Brain microvascular endothelial cell (primary cell): ENCODE data around the gene BTBD16.

Experiments used
- DNase-seq: peaks from one replicate; pipeline ENCODE4 v3.0.0-alpha.2; 2020
- H3K27ac ChIP-seq: fragments of 250-450 bp; sonication (Bioruptor Pico); 2 replicates; pipeline ENCODE4 v1.5.1; 2020; ENCODE audit warnings: mild to moderate bottlenecking, moderate library complexity
- H3K27me3 ChIP-seq: fragments of 250-450 bp; sonication (Bioruptor Pico); replicated peaks from 2 replicates; pipeline ENCODE4 v1.5.1; 2020; ENCODE audit warnings: mild to moderate bottlenecking
- H3K36me3 ChIP-seq: fragments of 250-450 bp; sonication (Bioruptor Pico); replicated peaks from 2 replicates; pipeline ENCODE4 v1.5.1; 2020; ENCODE audit warnings: mild to moderate bottlenecking
- H3K4me3 ChIP-seq: 2 replicates; pipeline ENCODE4 v1.5.1; 2011; ENCODE audit warnings: low read depth, mild to moderate bottlenecking, control low read depth, low read length, moderate library complexity
- CTCF ChIP-seq: IDR thresholded peaks from 2 replicates; pipeline ENCODE4 v1.5.1; 2011; ENCODE audit warnings: low read depth, mild to moderate bottlenecking, moderate library complexity, low read length, control low read depth, inconsistent platforms; ENCODE audit errors: missing control alignments
- in situ Hi-C: cut with HindIII; loops from 2 replicates; pipeline ENCODE4 v1.10.0; 2017; ENCODE audit warnings: low sequenced_read_pairs, low pct_ligation_motif_present

The BTBD16 gene

GRCh38 chr10:122261584-122261983 lies 9.5 kb upstream of the BTBD16 start:
- H3K27ac ChIP-seq: no peak overlapping the region
- H3K4me3 ChIP-seq: no peak overlapping the region
- no peak for TF ChIP-seq CTCF
- in situ Hi-C loops: no loop called here
- H3K27me3 ChIP-seq: no peaks in the 10 kb centered on the region
- H3K36me3 ChIP-seq: no peaks in the 10 kb centered on the region
- DNase-seq: no peak

GRCh38 chr10:122263971-122264370 lies 7.1 kb upstream of the BTBD16 start:
- H3K36me3 ChIP-seq: no peaks in the 10 kb centered on the region
- peak; percentile 89 for DNase-seq
- H3K27me3 ChIP-seq: no peaks in the 10 kb centered on the region
- no peak overlapping the region for H3K4me3 ChIP-seq
- TF ChIP-seq CTCF: no peak
- in situ Hi-C loops: no loop called here
- peak overlapping the region; percentile 53 for H3K27ac ChIP-seq

GRCh38 chr10:122264436-122264835 lies 6.7 kb upstream of the BTBD16 start:
- Histone ChIP-seq H3K27me3 (no peaks in the 10 kb centered on the region), H3K4me3 (no peak overlapping the region), H3K36me3 (no peaks in the 10 kb centered on the region), H3K27ac (peak overlapping the region; percentile 53)
- no peak for DNase-seq
- no peak for TF ChIP-seq CTCF
- in situ Hi-C loops: no loop called here

GRCh38 chr10:122264931-122265330 lies 6.2 kb upstream of the BTBD16 start:
- no peak for DNase-seq
- Histone ChIP-seq H3K4me3 (no peak overlapping the region), H3K27me3 (no peaks in the 10 kb centered on the region), H3K36me3 (peaks cover 2% of the 10 kb centered on the region), H3K27ac (no peak overlapping the region)
- in situ Hi-C loops: no loop called here
- TF ChIP-seq CTCF: no peak

GRCh38 chr10:122265896-122266295 lies 5.2 kb upstream of the BTBD16 start:
- Histone ChIP-seq H3K27me3 (no peaks in the 10 kb centered on the region), H3K27ac (no peak overlapping the region), H3K36me3 (peaks cover 2% of the 10 kb centered on the region), H3K4me3 (no peak overlapping the region)
- DNase-seq: no peak
- in situ Hi-C loops: no loop called here
- no peak for TF ChIP-seq CTCF
